HUES48 (cell line): ENCODE results near the gene ME3.

ENCODE experiments used
- H3K27ac ChIP-seq: one replicate; pipeline ENCODE4 v1.7.0; 2013; ENCODE audit warnings: low read depth, low read length, inconsistent platforms
- H3K27me3 ChIP-seq: 2 replicates; pipeline ENCODE4 v1.6.1; 2013; ENCODE audit warnings: mild to moderate bottlenecking, low read length; ENCODE audit not compliant: control insufficient read depth, insufficient read depth
- H3K36me3 ChIP-seq: 2 replicates; pipeline ENCODE4 v1.6.1; 2013; ENCODE audit warnings: low read length; ENCODE audit not compliant: control insufficient read depth, insufficient read depth
- H3K4me1 ChIP-seq: 2 replicates; pipeline ENCODE4 v1.6.1; 2013; ENCODE audit warnings: mild to moderate bottlenecking, low read length; ENCODE audit not compliant: control insufficient read depth, insufficient read depth
- H3K4me3 ChIP-seq: 2 replicates; pipeline ENCODE4 v1.5.1; 2013; ENCODE audit warnings: mild to moderate bottlenecking, low read depth, low read length
- H3K9ac ChIP-seq: 2 replicates; pipeline ENCODE4 v1.6.1; 2013; ENCODE audit warnings: mild to moderate bottlenecking, low read depth, low read length, moderate library complexity
- H3K9me3 ChIP-seq: 2 replicates; pipeline ENCODE4 v1.6.1; 2013; ENCODE audit warnings: low read length; ENCODE audit not compliant: control insufficient read depth, insufficient read depth

The ME3 gene

DNA sequence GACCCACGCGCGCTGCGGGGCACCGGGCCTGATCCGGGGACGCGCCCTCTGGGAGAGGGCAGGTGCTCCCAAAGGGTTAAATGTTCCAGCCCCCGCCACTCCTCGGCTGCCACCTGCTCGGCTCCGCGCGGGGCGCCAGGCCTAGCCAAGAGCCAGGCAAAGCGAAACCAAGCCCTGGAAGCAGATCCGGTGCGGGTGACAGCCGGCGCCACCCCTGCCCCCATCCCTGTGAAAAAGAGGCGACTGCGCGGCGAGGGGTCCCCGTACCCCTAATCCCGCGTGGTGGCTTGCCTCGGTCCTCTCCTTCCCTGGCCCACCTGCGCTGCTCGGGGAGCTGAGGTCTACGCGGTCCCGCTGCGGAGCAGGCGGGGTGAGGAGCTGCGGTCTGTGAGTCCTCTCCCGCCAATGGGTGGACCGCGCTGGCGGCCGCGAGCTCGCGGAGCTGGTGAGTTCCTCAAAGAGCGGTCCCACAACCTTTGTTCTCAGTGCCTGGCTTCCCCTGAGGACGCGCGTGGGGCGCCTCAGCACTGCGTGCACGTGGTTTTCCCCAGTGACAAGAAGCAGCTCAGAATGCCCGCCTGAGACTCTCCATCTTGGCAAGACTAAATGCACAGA lies at the start of gene ME3:
ME3 (minus strand) TSS at position 610 of the 615 bp plus-strand sequence.
- peaks cover 3% of the 10 kb centered on the region; the same call in 1 of the 2 replicates for H3K4me1 ChIP-seq
- H3K9me3 ChIP-seq: no peaks in the 10 kb centered on the region
- H3K36me3 ChIP-seq: no peaks in the 10 kb centered on the region
- peak within 1 kb of the TSS; percentile 74 for H3K4me3 ChIP-seq
- H3K27ac ChIP-seq: no peak within 1 kb of the TSS
- H3K27me3 ChIP-seq: peaks cover 40% of the 10 kb centered on the region
- H3K9ac ChIP-seq: peak within 1 kb of the TSS; percentile 30

DNA sequence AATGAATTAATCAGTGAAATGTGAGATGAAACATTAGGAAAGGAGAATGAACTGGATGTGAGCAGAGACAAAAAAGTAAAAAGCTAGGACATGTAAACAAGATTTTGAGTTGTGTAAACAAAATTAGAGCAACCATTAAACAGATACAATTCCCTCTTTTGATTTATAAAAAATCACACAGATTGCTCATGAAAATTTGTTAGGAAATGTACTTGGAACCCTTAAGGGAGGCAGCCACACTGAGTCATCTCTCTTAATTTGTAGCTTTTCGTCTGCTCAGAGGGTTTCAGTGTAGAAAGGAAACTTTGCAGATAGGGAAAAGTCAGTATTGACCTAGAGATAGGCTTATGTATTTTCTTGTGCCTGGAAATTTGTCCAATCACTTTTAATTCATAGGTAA lies 49.6 kb upstream of the ME3 start:
- no peaks in the 10 kb centered on the region for H3K27me3 ChIP-seq
- no peak overlapping the region for H3K4me3 ChIP-seq
- no peaks in the 10 kb centered on the region; the same call in 1 of the 2 replicates for H3K4me1 ChIP-seq
- H3K36me3 ChIP-seq: no peaks in the 10 kb centered on the region
- peaks cover 11% of the 10 kb centered on the region; the same call in 1 of the 2 replicates for H3K9me3 ChIP-seq
- H3K9ac ChIP-seq: no peak overlapping the region
- H3K27ac ChIP-seq: no peak overlapping the region

DNA sequence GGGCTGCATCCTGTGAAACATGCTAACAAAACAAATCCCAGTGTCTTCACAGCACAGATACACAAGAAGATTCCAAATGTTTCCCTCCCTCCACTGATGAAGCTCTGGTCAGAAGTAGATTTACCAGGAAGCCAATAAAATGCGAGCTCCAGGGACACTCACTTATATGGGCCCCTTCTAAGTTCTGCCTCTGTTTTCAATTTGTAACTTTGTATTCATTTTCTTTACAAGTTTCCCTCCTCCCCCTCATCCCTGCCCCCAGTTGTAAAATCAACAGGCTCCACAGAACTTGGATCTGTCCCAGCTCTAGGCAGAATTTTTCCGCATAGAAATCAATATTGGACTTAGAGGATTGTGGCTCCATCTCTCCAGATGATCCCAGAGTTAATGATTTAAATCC lies 48.1 kb upstream of the ME3 start:
- Histone ChIP-seq H3K9ac (no peak overlapping the region), H3K27ac (no peak overlapping the region), H3K4me3 (no peak overlapping the region), H3K9me3 (peaks cover 11% of the 10 kb centered on the region; the same call in 1 of the 2 replicates), H3K36me3 (no peaks in the 10 kb centered on the region), H3K27me3 (no peaks in the 10 kb centered on the region), H3K4me1 (no peaks in the 10 kb centered on the region; the same call in 1 of the 2 replicates)

DNA sequence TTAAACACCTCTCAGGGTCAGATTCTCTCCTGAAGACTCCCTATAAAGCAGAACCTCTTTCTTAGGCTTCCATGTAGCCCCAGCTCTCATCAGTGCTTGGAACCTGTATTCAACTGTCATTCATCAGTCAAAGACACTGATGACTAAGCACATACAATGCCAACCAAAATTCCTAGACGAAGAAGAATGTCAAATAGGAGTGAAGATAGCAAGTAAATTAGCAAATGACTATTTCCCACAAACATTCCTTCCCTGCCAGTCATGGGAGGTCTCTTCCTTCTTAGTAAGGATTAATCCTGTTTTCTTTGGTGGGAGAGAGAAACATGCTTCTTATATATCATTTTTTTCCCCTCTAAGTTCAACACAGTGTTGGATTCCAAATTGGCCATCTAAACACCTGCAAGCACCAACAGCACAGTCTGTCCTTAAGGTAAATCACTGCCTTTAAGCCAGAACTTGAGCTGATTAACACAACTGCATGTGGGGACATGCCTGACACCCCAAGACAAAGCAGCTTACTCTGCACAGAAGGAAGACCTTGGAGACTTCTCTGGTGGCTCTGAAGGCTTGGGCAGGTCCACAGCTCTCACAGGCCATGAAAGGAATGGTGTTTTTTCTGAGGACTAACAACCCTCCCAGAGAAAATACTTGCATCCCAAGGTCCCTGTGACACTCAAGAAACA lies 47.5 kb upstream of the ME3 start:
- Histone ChIP-seq H3K4me3 (no peak overlapping the region), H3K27ac (peak overlapping the region; percentile 46)

DNA sequence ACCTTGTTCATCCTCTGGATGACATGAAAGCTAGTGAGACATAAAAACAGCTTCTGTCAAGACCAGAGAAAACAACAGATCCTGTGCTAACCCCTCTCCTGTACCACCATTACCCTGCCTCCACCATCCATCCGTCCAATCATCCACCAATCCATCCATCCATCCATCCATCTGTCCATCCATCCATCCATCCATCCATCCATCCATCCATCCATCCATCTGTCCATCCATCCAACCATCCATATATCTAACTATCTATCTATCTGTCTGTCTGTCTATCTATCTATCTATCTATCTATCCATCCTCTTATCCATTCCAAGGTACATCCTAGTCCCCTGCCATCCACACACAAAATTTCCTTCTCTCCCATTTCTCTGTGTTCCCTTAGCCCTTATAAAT lies 46.6 kb upstream of the ME3 start:
- Histone ChIP-seq H3K4me3 (no peak overlapping the region), H3K27ac (no peak overlapping the region), H3K9me3 (peaks cover 11% of the 10 kb centered on the region; the same call in 1 of the 2 replicates), H3K36me3 (no peaks in the 10 kb centered on the region), H3K9ac (no peak overlapping the region), H3K4me1 (no peaks in the 10 kb centered on the region; the same call in 1 of the 2 replicates), H3K27me3 (no peaks in the 10 kb centered on the region)

More for the DNA sequence above, 47.5 kb upstream of the ME3 start:
- Histone ChIP-seq H3K9ac (no peak overlapping the region), H3K4me1 (no peaks in the 10 kb centered on the region; the same call in 1 of the 2 replicates), H3K27me3 (no peaks in the 10 kb centered on the region), H3K36me3 (no peaks in the 10 kb centered on the region), H3K9me3 (peaks cover 11% of the 10 kb centered on the region; the same call in 1 of the 2 replicates)

DNA sequence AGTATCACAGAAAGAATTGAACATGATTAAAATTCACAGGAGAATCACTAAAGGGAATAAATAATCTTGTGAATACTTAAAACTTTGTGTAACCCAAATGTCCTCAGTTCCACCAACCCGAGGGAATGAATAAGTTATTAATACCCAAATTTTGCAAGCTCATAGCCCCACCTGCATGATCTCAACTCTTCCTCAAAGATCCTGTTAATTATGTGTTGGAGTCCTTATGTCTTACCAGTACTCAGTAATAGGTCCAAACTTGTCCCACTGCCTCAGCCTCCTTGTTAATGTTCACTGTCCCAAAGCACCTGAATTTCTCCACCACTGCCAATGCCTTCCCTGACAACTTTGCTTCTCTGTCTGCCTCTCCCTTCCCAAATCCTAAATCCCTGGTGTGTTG lies 46.1 kb upstream of the ME3 start:
- Histone ChIP-seq H3K4me3 (no peak overlapping the region), H3K9me3 (peaks cover 11% of the 10 kb centered on the region; the same call in 1 of the 2 replicates), H3K36me3 (no peaks in the 10 kb centered on the region), H3K27ac (no peak overlapping the region), H3K9ac (no peak overlapping the region), H3K27me3 (no peaks in the 10 kb centered on the region), H3K4me1 (no peaks in the 10 kb centered on the region; the same call in 1 of the 2 replicates)

DNA sequence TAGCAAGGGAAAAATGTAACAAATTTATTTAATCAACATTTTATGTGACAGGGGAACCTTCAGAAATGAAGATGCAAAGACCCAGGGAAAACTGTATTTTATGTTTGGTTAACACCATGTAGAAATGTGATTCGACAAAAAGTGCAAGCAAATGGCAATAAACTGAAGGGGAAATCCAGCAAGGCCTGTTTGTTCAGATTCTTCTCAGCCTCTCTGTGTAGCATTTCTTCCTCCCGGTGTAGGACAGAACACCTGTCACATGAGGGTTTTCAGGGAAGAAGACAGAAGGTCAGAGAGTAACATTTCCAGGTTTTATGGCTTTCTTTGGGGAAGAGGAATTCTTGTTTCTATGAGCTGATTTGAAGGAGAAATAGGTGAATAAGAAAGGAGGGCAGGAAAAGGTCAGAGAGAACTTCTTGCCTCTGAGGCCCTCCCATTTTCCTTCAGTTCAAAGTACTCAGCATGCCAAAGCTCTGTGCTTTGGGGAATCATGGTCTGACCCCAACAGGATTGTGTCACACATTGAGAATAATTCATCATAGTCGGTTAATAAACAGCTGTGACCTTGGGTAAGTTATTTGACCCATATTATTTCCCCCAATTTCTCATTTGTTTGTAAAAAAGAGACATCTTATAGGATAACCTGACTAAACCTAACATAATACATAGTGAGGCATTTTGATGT lies 45.5 kb upstream of the ME3 start:
- Histone ChIP-seq H3K9ac (no peak overlapping the region), H3K9me3 (peaks cover 7% of the 10 kb centered on the region; the same call in 1 of the 2 replicates), H3K36me3 (no peaks in the 10 kb centered on the region), H3K4me3 (no peak overlapping the region), H3K27ac (no peak overlapping the region), H3K4me1 (no peaks in the 10 kb centered on the region; the same call in 1 of the 2 replicates), H3K27me3 (no peaks in the 10 kb centered on the region)

DNA sequence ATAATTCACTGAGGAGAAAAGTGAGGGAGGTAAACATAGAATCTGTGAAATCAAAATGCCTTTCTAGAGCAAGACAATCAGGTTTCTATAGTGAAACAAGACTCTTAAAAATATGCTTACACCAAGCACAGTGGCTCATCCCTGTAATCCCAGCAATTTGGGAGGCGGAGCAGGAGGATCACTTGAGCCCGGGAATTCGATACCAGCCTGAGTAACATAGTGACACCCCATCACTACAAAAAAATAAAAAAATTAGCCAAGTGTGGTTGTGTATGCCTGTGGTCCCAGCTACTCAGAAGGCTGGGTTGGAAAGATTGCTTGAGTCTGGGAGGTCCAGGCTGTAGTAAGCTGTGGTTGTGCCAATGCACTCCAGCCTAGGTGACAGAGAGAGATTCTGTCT lies 43.2 kb upstream of the ME3 start:
- H3K36me3 ChIP-seq: no peaks in the 10 kb centered on the region
- H3K4me3 ChIP-seq: no peak overlapping the region
- no peak overlapping the region for H3K27ac ChIP-seq
- no peak overlapping the region for H3K9ac ChIP-seq
- H3K27me3 ChIP-seq: no peaks in the 10 kb centered on the region
- H3K4me1 ChIP-seq: no peaks in the 10 kb centered on the region; the same call in 1 of the 2 replicates
- H3K9me3 ChIP-seq: no peaks in the 10 kb centered on the region

DNA sequence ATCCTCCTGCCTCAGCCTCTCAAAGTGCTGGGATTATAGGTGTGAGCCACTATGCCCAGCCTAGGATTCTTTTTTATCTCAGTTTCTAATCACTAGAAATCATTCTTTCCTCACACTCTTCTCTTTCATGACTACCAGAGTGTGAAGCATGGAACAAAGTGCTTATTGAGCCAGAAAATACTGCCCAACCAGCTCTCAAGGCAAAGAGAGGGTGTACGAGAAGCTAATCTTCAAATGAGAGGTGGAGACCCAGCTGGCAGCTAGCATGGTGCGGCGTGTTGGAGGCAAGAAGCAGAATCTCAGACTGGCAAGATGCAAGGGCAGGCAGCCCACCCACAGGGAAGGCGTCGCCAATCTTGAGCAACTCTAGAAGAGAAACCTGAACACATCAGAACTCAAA lies 41.1 kb upstream of the ME3 start:
- H3K27me3 ChIP-seq: no peaks in the 10 kb centered on the region
- no peak overlapping the region for H3K9ac ChIP-seq
- H3K9me3 ChIP-seq: no peaks in the 10 kb centered on the region
- H3K36me3 ChIP-seq: no peaks in the 10 kb centered on the region
- no peak overlapping the region for H3K27ac ChIP-seq
- H3K4me1 ChIP-seq: no peaks in the 10 kb centered on the region
- H3K4me3 ChIP-seq: no peak overlapping the region

DNA sequence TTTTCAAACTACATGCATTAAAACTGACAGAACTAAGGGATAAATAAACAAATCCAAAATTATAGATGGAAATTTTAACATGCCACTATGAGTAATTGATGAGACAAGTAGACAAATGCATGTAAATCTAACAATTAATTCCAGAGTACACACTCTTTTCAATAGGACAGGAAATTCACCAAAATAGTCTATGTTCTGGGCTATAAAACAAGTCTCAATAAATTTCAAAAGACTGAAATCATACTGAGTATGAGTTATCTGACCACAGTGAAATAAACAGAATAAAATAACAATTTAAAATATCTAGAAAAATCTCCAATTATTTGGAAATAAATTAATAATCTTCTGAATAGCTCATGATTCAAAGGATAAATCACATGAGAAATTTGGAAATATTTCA lies 38.5 kb upstream of the ME3 start:
- no peaks in the 10 kb centered on the region for H3K4me1 ChIP-seq
- H3K27me3 ChIP-seq: no peaks in the 10 kb centered on the region
- no peak overlapping the region for H3K9ac ChIP-seq
- H3K27ac ChIP-seq: no peak overlapping the region
- no peak overlapping the region for H3K4me3 ChIP-seq
- H3K36me3 ChIP-seq: no peaks in the 10 kb centered on the region
- H3K9me3 ChIP-seq: no peaks in the 10 kb centered on the region

DNA sequence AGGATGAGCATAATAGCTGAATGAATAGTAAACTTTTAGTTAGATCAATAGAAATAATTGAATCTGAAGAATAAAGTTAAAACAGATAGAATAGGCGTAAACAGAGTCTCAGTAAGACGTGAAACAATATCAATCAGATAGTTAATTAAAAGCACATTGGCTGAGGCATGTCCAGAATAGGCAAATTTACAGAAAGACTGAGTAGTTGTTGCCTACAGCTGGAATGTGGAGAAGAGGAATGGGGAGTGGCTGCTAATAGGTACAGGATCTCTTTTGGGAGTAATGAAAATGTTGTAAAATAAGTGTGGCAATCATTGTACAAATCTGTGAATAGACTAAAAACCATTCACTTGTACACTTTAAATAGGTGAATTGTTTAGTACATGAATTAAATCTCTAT lies 36.3 kb upstream of the ME3 start:
- H3K9ac ChIP-seq: no peak overlapping the region
- H3K9me3 ChIP-seq: no peaks in the 10 kb centered on the region
- no peaks in the 10 kb centered on the region for H3K4me1 ChIP-seq
- H3K36me3 ChIP-seq: no peaks in the 10 kb centered on the region
- no peak overlapping the region for H3K4me3 ChIP-seq
- H3K27me3 ChIP-seq: no peaks in the 10 kb centered on the region
- H3K27ac ChIP-seq: no peak overlapping the region
